Smooth muscle cell (in vitro differentiated cells): ENCODE data around the gene PLPPR5. TPM values are rescaled to one million over a fixed set of nuclear protein-coding genes. Genes with fewer than 3 reads are reported as not detected.

ENCODE experiments used
- DNase-seq: peaks from one replicate; lab custom pipeline; 2025; ENCODE audit not compliant: unreplicated experiment; lab: John Stamatoyannopoulos, UW
- H2AFZ ChIP-seq: fragments of 200-600 bp; sonication (generic); 2 replicates; pipeline ENCODE4 v1.6.0; 2016; ENCODE audit warnings: antibody characterized with exemption, low read depth, mild to moderate bottlenecking
- H3F3A ChIP-seq: fragments of 200-600 bp; sonication (generic); 2 replicates; pipeline ENCODE4 v1.6.0; 2017; ENCODE audit warnings: antibody characterized with exemption, low read depth
- H3K27ac ChIP-seq: fragments of 200-600 bp; sonication (generic); 2 replicates; pipeline ENCODE4 v1.5.1; 2016; ENCODE audit warnings: low read depth, mild to moderate bottlenecking
- H3K27me3 ChIP-seq: fragments of 200-600 bp; sonication (generic); 2 replicates; pipeline ENCODE4 v1.6.1; 2016; ENCODE audit warnings: low read depth, mild to moderate bottlenecking
- H3K36me3 ChIP-seq: fragments of 200-600 bp; sonication (generic); 2 replicates; pipeline ENCODE4 v1.5.1; 2016; ENCODE audit warnings: low read depth
- H3K4me1 ChIP-seq: fragments of 200-600 bp; sonication (generic); 2 replicates; pipeline ENCODE4 v1.5.1; 2016; ENCODE audit warnings: low read depth
- H3K4me2 ChIP-seq: fragments of 200-600 bp; sonication (generic); 2 replicates; pipeline ENCODE4 v1.6.0; 2016; ENCODE audit warnings: mild to moderate bottlenecking
- H3K4me3 ChIP-seq: fragments of 200-600 bp; sonication (generic); 2 replicates; pipeline ENCODE4 v1.5.1; 2016; ENCODE audit warnings: mild to moderate bottlenecking
- H3K79me2 ChIP-seq: fragments of 200-600 bp; sonication (generic); 2 replicates; pipeline ENCODE4 v1.6.0; 2016; ENCODE audit warnings: low read depth, mild to moderate bottlenecking
- H3K9ac ChIP-seq: fragments of 200-600 bp; sonication (generic); 2 replicates; pipeline ENCODE4 v1.6.0; 2016; ENCODE audit warnings: low read depth
- H3K9me3 ChIP-seq: fragments of 200-600 bp; sonication (generic); replicated peaks from 2 replicates; pipeline ENCODE4 v1.5.1; 2016; ENCODE audit warnings: low read depth
- H4K20me1 ChIP-seq: fragments of 200-600 bp; sonication (generic); 2 replicates; pipeline ENCODE4 v1.6.0; 2016; ENCODE audit warnings: low read depth
- WGBS: methylation state at CpG from one replicate; pipeline ENCODE4 v1.1.7; 2016; ENCODE audit warnings: low lambda C conversion rate; 5-methylcytosine and 5-hydroxymethylcytosine counted together
- polyA plus RNA-seq: library from polyadenylated mRNA; unstranded; fragments of >200 nt; fragmentation: Nextera tagmentation; extraction: Ambion mirVana; gene quantifications from 2 replicates; pipeline ENCODE4 v1.2.1, GENCODE V29; 2016
- total RNA-seq: library from RNA; depleted of rRNA; stranded (reverse); fragments of >200 nt; gene quantifications from 2 replicates; pipeline ENCODE4 v1.2.3, GENCODE V29; 2014
- TF ChIP-seq, protein P1 (sequence below): fragments of 200-600 bp; sonication (generic); IDR thresholded peaks from 2 replicates; pipeline ENCODE4 v1.5.1; 2017; ENCODE audit warnings: borderline replicate concordance, mild to moderate bottlenecking, antibody characterized with exemption; ENCODE audit not compliant: insufficient read depth, poor library complexity, severe bottlenecking

The PLPPR5 gene
- total and polyA plus RNA-seq, 2 experiments from 2014 or later = 0.18 to 0.34 TPM

DNA sequence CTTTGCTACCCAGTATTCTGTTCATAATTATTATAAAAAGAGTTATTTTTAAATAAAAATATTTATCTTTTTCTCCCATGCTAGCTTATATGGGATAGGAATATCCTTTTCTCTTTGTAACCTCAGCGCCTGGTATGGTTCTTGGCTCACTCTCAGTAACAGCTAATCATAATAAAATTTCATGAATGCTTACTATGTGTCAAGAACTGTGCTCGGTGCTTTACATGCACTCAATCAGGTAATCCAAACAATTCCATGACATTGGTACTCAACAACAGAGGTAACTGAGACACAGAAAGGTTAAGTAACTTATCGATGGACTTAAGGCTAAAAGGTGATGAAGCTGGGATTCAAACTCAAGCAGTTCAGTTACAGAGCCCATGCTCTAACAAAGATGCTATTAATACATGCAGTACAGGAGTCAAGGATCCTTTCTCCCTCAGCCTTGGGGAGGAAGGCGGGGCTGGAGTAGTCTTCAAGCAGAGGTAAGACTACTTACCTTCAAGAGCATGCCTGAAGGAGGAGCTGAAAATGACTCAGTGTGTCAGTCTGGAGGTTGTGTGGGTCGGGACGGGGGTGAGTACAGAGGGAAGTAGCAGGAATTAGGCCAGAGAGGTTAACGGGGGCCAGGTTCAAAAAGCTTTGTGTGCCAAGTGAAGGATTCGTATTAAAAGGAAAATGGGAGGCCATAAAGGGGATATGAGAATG is 73.4 kb downstream of the PLPPR5 start:
- Histone ChIP-seq H3F3A (no peaks in the 10 kb centered on the region), H3K4me1 (no peaks in the 10 kb centered on the region), H3K4me3 (no peak overlapping the region), H4K20me1 (no peaks in the 10 kb centered on the region), H3K27me3 (no peaks in the 10 kb centered on the region), H3K9ac (no peak overlapping the region), H3K4me2 (no peak overlapping the region), H3K9me3 (no peaks in the 10 kb centered on the region), H3K36me3 (no peaks in the 10 kb centered on the region), H2AFZ (no peak overlapping the region), H3K27ac (no peak overlapping the region), H3K79me2 (no peaks in the 10 kb centered on the region)
- WGBS = 93% methylated on average over 8 of the region's 8 CpGs
- no peak for DNase-seq
- TF ChIP-seq, protein P1, sequence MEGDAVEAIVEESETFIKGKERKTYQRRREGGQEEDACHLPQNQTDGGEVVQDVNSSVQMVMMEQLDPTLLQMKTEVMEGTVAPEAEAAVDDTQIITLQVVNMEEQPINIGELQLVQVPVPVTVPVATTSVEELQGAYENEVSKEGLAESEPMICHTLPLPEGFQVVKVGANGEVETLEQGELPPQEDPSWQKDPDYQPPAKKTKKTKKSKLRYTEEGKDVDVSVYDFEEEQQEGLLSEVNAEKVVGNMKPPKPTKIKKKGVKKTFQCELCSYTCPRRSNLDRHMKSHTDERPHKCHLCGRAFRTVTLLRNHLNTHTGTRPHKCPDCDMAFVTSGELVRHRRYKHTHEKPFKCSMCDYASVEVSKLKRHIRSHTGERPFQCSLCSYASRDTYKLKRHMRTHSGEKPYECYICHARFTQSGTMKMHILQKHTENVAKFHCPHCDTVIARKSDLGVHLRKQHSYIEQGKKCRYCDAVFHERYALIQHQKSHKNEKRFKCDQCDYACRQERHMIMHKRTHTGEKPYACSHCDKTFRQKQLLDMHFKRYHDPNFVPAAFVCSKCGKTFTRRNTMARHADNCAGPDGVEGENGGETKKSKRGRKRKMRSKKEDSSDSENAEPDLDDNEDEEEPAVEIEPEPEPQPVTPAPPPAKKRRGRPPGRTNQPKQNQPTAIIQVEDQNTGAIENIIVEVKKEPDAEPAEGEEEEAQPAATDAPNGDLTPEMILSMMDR = no peak

DNA sequence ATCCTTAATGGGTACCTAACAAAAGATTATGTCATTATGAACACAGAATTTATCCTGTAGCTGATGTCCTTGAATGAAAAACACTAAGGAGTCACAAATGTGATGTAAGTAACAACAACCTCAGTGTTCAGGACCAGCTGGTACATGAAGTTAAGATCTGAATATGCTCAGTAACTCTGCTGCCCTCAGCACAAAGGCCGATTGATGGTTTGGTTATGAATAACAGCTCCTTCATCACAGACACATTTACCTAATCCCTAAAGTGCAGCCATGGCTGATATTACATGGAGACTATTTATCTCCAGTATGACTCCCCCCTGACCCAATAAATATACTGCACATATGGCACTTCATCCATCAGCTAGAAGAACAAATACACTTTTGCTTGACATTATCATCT is 75.2 kb downstream of the PLPPR5 start:
- Histone ChIP-seq H3K27ac (no peak overlapping the region), H3F3A (no peaks in the 10 kb centered on the region), H4K20me1 (no peaks in the 10 kb centered on the region), H3K79me2 (no peaks in the 10 kb centered on the region), H3K9me3 (no peaks in the 10 kb centered on the region), H3K9ac (no peak overlapping the region), H3K4me2 (no peak overlapping the region), H2AFZ (no peak overlapping the region), H3K4me1 (no peaks in the 10 kb centered on the region), H3K4me3 (no peak overlapping the region), H3K36me3 (no peaks in the 10 kb centered on the region), H3K27me3 (no peaks in the 10 kb centered on the region)
- WGBS = 54% methylated on average over 1 of the region's 1 CpG
- TF ChIP-seq, protein P1 = no peak
- DNase-seq = no peak

DNA sequence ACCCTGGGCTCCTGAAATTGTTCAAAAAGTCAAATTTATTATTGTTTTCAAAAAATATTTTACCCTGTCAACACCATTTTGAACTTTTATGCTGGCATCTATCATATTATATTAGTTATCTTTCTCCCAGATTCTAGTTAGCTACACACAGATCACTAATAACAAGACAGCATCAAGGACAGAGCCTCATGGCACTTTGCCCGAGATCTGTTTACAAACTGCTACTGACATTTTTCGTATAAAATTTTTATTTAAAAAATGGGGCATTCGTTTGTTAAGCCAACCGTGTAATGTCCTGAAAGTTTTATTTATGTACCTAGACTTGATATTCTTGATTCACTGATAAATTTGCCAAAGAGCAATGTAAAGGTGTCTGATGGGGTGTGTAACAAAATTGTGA is 78.1 kb downstream of the PLPPR5 start:
- H3K27me3 ChIP-seq = no peaks in the 10 kb centered on the region
- H3K27ac ChIP-seq = no peak overlapping the region
- no peaks in the 10 kb centered on the region for H3K4me1 ChIP-seq
- no peaks in the 10 kb centered on the region for H4K20me1 ChIP-seq
- no peaks in the 10 kb centered on the region for H3K79me2 ChIP-seq
- H3K4me3 ChIP-seq = no peak overlapping the region
- TF ChIP-seq, protein P1 = no peak
- no peaks in the 10 kb centered on the region for H3F3A ChIP-seq
- H2AFZ ChIP-seq = no peak overlapping the region
- H3K36me3 ChIP-seq = no peaks in the 10 kb centered on the region
- H3K9me3 ChIP-seq = no peaks in the 10 kb centered on the region
- WGBS = 93% methylated on average over 4 of the region's 4 CpGs
- DNase-seq = no peak
- H3K9ac ChIP-seq = no peak overlapping the region
- H3K4me2 ChIP-seq = no peak overlapping the region

DNA sequence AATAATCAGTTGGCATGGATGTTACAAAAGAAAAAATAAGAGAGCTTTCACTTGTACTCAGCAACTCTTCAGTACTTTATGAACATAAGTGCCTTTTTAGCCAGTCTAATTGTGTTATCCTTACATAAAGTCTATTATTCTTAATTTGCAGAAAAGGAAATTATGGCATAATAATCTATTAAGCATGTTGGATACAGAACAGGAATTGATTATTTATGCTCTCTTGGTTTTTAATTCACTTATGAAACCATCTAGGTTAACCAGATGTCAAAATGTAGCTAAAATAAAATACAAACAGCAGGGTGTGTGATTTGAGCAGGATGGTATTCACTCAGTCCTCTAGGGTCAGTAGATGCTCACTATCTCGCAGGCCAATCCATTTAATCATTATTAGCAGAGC is 79.7 kb downstream of the PLPPR5 start:
- H3K4me2 ChIP-seq = no peak overlapping the region
- no peaks in the 10 kb centered on the region for H3K79me2 ChIP-seq
- no peak overlapping the region for H2AFZ ChIP-seq
- H3K27me3 ChIP-seq = no peaks in the 10 kb centered on the region
- TF ChIP-seq, protein P1 = no peak
- no peak overlapping the region for H3K27ac ChIP-seq
- no peaks in the 10 kb centered on the region for H4K20me1 ChIP-seq
- no peak overlapping the region for H3K9ac ChIP-seq
- no peaks in the 10 kb centered on the region for H3K36me3 ChIP-seq
- no peaks in the 10 kb centered on the region for H3F3A ChIP-seq
- no peaks in the 10 kb centered on the region for H3K4me1 ChIP-seq
- 78% methylated on average over 1 of the region's 1 CpG for WGBS
- DNase-seq = no peak
- H3K4me3 ChIP-seq = no peak overlapping the region
- H3K9me3 ChIP-seq = no peaks in the 10 kb centered on the region
